K562 (cell line): ENCODE measurements around the gene MYRIP. TPM values are rescaled to one million over a fixed set of nuclear protein-coding genes. Genes with fewer than 3 reads are reported as not detected.

ENCODE experiments used
- BRF1 ChIP-seq: IDR thresholded peaks from 3 replicates; pipeline ENCODE4 v1.6.1; 2011; ENCODE audit warnings: borderline replicate concordance, mild to moderate bottlenecking; ENCODE audit not compliant: insufficient read length; ENCODE audit errors: extremely low read depth
- CCAR2 ChIP-seq: fragments of 200-400 bp; formaldehyde crosslinking; IDR thresholded peaks from 2 replicates; pipeline ENCODE4 v1.6.1; 2017; ENCODE audit warnings: mild to moderate bottlenecking, low read depth, low read length
- HLTF ChIP-seq: fragments of 450-650 bp; IDR thresholded peaks from 2 replicates; pipeline ENCODE4 v1.6.1; 2016
- MAX ChIP-seq: sonication (generic); formaldehyde crosslinking; IDR thresholded peaks from 2 replicates; pipeline ENCODE4 v1.9.0; 2022; ENCODE audit warnings: mild to moderate bottlenecking, missing genetic modification reagents
- polyA plus RNA-seq, 8 experiments: library from polyadenylated mRNA; depleted of rRNA in 4 of 8; stranded (reverse) in 5 of 8; unstranded in 3 of 8; fragments of >200 nt; fragmentation: Nextera tagmentation in 2 of 8; fragmentation: Illumina TruSeq in 1 of 8; extraction: Ambion mirVana in 2 of 8; extraction: Trizol in 1 of 8; gene quantifications; 2 replicates each; pipeline versions ENCODE4 v1.2.1 to v1.2.3, GENCODE V29; 2011 to 2014; ENCODE audit warnings: inconsistent platforms in 1 of 8, missing spikeins in 1 of 8
- total RNA-seq, 7 experiments: library from RNA; depleted of rRNA in 6 of 7; stranded (reverse); fragments of >200 nt in 6 of 7; fragmentation: Illumina TruSeq in 2 of 7; extraction: Trizol in 2 of 7; gene quantifications; 2 replicates each; pipeline versions ENCODE4 v1.2.1 to v1.2.3, GENCODE V29; 2011 to 2021; ENCODE audit warnings: low replicate concordance in 1 of 7
- TF ChIP-seq, protein P1 (sequence below), 2 experiments: fragments of 450-650 bp; formaldehyde crosslinking in 1 of 2; IDR thresholded peaks; 2 replicates each; pipeline versions ENCODE4 v1.4.0 to v1.6.1; 2014 to 2020; ENCODE audit warnings: mild to moderate bottlenecking in 2 of 2, borderline replicate concordance in 1 of 2, low read depth in 1 of 2

MYRIP gene
- total and polyA plus RNA-seq, 9 of the 15 experiments (the other 6 are each of a cell fraction or from before 2014, with no cell fraction given): 0.03 to 0.12 TPM; not detected in 7

DNA sequence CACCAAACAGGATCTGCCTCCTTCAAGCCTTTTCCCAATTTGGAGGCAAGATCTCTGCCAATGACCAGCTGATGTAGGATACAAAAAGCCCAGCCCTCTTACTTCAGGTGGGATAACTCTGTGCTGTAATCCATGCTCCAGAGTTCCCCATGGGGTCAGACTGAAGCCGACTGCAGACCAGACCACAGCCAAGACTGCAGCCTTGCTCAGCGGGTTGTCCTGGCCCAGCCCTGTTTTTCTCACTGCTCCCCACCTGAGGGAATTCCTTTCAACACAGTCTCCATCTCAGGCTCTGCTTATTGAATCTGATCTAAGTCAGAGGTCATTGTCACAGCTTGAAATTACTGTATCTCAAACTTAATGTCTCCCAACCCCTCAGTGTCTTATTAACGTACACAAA lies 207.0 kb downstream of the MYRIP start (continued):
- no peak for TF ChIP-seq BRF1
- no peak for TF ChIP-seq HLTF
- TF ChIP-seq, protein P1, sequence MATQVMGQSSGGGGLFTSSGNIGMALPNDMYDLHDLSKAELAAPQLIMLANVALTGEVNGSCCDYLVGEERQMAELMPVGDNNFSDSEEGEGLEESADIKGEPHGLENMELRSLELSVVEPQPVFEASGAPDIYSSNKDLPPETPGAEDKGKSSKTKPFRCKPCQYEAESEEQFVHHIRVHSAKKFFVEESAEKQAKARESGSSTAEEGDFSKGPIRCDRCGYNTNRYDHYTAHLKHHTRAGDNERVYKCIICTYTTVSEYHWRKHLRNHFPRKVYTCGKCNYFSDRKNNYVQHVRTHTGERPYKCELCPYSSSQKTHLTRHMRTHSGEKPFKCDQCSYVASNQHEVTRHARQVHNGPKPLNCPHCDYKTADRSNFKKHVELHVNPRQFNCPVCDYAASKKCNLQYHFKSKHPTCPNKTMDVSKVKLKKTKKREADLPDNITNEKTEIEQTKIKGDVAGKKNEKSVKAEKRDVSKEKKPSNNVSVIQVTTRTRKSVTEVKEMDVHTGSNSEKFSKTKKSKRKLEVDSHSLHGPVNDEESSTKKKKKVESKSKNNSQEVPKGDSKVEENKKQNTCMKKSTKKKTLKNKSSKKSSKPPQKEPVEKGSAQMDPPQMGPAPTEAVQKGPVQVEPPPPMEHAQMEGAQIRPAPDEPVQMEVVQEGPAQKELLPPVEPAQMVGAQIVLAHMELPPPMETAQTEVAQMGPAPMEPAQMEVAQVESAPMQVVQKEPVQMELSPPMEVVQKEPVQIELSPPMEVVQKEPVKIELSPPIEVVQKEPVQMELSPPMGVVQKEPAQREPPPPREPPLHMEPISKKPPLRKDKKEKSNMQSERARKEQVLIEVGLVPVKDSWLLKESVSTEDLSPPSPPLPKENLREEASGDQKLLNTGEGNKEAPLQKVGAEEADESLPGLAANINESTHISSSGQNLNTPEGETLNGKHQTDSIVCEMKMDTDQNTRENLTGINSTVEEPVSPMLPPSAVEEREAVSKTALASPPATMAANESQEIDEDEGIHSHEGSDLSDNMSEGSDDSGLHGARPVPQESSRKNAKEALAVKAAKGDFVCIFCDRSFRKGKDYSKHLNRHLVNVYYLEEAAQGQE (IDR thresholded peaks at IDR 0.05; ENCODE audit: borderline replicate concordance): no peak
- TF ChIP-seq, protein P1 (CRISPR knock-in tag; IDR thresholded peaks at IDR 0.05; ENCODE audit: low read depth): no peak
- no peak for TF ChIP-seq MAX
- no peak for TF ChIP-seq CCAR2
